ENCODE measurements around the gene LIG1. TPM values are rescaled to one million over a fixed set of nuclear protein-coding genes. Genes with fewer than 3 reads are reported as not detected.
"Not testable (repeated sequence)": the region's sequence is repeated elsewhere in the genome, so short reads cannot be mapped to it uniquely, and the experiment has no call there.

The LIG1 gene
- total RNA-seq, 4 donors from 2014 or later = 20.8 to 44.2 (median 32.9) TPM

GRCh38 chr19:48094129-48094854 lies 75.9 kb downstream of the LIG1 start:
- no peak for DNase-seq (ENCODE audit: low spot score in 2 of 2)
- TF ChIP-seq, protein P1, sequence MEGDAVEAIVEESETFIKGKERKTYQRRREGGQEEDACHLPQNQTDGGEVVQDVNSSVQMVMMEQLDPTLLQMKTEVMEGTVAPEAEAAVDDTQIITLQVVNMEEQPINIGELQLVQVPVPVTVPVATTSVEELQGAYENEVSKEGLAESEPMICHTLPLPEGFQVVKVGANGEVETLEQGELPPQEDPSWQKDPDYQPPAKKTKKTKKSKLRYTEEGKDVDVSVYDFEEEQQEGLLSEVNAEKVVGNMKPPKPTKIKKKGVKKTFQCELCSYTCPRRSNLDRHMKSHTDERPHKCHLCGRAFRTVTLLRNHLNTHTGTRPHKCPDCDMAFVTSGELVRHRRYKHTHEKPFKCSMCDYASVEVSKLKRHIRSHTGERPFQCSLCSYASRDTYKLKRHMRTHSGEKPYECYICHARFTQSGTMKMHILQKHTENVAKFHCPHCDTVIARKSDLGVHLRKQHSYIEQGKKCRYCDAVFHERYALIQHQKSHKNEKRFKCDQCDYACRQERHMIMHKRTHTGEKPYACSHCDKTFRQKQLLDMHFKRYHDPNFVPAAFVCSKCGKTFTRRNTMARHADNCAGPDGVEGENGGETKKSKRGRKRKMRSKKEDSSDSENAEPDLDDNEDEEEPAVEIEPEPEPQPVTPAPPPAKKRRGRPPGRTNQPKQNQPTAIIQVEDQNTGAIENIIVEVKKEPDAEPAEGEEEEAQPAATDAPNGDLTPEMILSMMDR (IDR thresholded peaks at IDR 0.05) = no peak
- no peak for TF ChIP-seq POLR2A (IDR thresholded peaks at IDR 0.05)
- H3K4me3 ChIP-seq (ENCODE audit: low read depth, poor library complexity, severe bottlenecking) = no peak overlapping the region
- intact Hi-C loops (cut with DNase I; ENCODE audit: low total_unique reads) = no loop called here
- 29 to 40% methylated on average over 1 of the region's 1 CpG for WGBS, 2 donors

DNA sequence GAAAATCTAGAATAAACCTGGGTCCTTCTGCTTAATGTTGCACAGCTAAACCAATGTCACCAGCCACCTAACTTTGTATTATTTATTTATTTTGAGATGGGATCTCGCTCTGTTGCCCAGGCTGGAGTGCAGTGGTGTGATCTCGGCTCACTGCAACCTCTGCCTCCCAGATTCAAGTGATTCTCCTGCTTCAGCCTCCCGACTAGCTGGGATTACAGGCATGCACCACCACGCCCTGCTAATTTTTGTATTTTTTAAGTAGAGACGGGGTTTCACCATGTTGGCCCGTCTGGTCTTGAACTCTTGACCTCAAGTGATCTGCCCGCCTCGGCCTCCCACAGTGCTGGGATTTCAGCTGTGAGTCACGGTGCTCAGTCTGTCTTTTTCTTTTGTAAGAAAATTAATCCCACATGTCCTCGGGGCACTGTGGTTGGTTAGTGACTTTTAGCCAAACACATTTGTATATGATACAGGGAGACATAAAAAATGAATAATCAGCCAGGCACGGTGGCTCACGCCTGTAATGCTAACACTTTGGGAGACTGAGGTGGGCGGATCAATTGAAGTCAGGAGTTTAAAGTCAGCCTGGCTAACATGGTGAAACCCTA lies 78.9 kb downstream of the LIG1 start:
- WGBS, 2 donors = 40 to 47% methylated on average over 13 of the region's 13 CpGs
- H3K4me3 ChIP-seq (ENCODE audit: low read depth, poor library complexity, severe bottlenecking); intact Hi-C loops (cut with DNase I; ENCODE audit: low total_unique reads); DNase-seq (ENCODE audit: low spot score in 2 of 2): not testable (repeated sequence)

GRCh38 chr19:48090281-48090802 lies 79.8 kb downstream of the LIG1 start:
- H3K4me3 ChIP-seq (ENCODE audit: low read depth, poor library complexity, severe bottlenecking) = no peak overlapping the region
- intact Hi-C loops (cut with DNase I; ENCODE audit: low total_unique reads) = no loop called here
- no peak for DNase-seq (ENCODE audit: low spot score in 2 of 2)
- 23 to 27% methylated on average over 5 of the region's 5 CpGs for WGBS, 2 donors
- TF ChIP-seq, protein P1 (IDR thresholded peaks at IDR 0.05) = no peak
- TF ChIP-seq POLR2A (IDR thresholded peaks at IDR 0.05) = no peak

GRCh38 chr19:48088991-48089390 lies 81.2 kb downstream of the LIG1 start:
- intact Hi-C loops (cut with DNase I; ENCODE audit: low total_unique reads); DNase-seq (ENCODE audit: low spot score in 2 of 2); H3K4me3 ChIP-seq (ENCODE audit: low read depth, poor library complexity, severe bottlenecking): not testable (repeated sequence)
- 90 to 95% methylated on average over 6 of the region's 6 CpGs for WGBS, 2 donors

DNA sequence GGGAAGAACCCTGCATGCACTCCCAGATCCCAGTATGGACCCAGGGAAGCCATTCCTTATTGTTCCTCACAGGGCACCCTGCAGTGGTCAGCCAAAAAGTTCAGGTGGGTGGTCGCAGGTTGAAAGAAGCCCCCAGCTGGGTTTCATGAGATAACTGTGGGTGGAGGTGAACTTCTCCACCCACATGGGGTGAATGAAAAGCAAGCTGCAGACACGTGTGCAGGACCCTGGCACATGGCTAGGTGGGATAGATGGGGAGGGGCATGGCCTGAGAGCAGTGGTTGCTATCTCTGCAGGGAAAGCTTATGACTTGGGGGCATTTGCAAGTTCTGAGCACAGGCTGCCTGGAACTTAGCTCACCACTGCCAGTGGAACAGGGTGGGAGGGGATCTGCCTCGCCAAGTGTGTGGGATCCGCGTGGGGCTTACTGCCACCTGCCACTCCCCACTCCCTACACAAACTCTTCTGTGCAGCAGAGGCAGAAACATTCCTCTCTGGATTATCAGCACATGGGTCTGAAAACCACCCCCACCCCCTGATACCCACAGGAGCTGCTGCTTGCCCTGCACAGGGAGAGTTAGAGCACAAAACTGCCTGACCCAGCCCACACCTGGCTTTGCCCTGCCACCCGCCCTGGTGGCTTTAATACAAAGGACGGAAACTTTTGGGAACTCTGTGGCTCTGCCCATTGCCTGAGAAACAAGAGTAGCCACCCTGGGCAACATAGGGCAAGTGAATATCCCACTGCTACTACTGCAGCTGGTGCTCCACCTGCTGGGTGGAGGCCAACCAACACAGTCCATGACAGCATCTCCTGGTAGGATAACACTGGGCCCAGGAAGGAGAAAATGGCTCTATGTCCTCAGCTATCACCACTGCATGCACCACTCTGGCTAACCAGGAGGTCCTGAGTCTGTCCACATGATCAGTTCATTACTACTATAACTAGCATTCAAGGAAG lies 84.0 kb downstream of the LIG1 start:
- H3K4me3 ChIP-seq (ENCODE audit: low read depth, poor library complexity, severe bottlenecking) = no peak overlapping the region
- no peak for DNase-seq (ENCODE audit: low spot score in 2 of 2)
- 79 to 83% methylated on average over 7 of the region's 7 CpGs for WGBS, 2 donors
- intact Hi-C loops (cut with DNase I; ENCODE audit: low total_unique reads) = no loop called here
- TF ChIP-seq POLR2A (IDR thresholded peaks at IDR 0.05) = no peak
- TF ChIP-seq, protein P1 (IDR thresholded peaks at IDR 0.05) = no peak

GRCh38 chr19:48085076-48085475 lies 85.1 kb downstream of the LIG1 start:
- TF ChIP-seq, protein P1 (IDR thresholded peaks at IDR 0.05) = no peak
- TF ChIP-seq POLR2A (IDR thresholded peaks at IDR 0.05) = no peak
- H3K4me3 ChIP-seq (ENCODE audit: low read depth, poor library complexity, severe bottlenecking) = no peak overlapping the region
- intact Hi-C loops (cut with DNase I; ENCODE audit: low total_unique reads) = no loop called here
- DNase-seq (ENCODE audit: low spot score in 2 of 2) = no peak
- 36 to 40% methylated on average over 3 of the region's 3 CpGs for WGBS, 2 donors
